IPS-11a (cell line): Measurements from ENCODE around the gene PLPP6.
A peak's percentile ranks its signal among the peaks of the same experiment; 100 is the strongest.
"Not testable (repeated sequence)": the region's sequence is repeated elsewhere in the genome, so short reads cannot be mapped to it uniquely, and the experiment has no call there.

Experiments
- H3K4me3 ChIP-seq: one replicate; pipeline ENCODE4 v1.5.1; 2013; ENCODE audit warnings: low read depth, low read length, control low read depth

Gene PLPP6

DNA sequence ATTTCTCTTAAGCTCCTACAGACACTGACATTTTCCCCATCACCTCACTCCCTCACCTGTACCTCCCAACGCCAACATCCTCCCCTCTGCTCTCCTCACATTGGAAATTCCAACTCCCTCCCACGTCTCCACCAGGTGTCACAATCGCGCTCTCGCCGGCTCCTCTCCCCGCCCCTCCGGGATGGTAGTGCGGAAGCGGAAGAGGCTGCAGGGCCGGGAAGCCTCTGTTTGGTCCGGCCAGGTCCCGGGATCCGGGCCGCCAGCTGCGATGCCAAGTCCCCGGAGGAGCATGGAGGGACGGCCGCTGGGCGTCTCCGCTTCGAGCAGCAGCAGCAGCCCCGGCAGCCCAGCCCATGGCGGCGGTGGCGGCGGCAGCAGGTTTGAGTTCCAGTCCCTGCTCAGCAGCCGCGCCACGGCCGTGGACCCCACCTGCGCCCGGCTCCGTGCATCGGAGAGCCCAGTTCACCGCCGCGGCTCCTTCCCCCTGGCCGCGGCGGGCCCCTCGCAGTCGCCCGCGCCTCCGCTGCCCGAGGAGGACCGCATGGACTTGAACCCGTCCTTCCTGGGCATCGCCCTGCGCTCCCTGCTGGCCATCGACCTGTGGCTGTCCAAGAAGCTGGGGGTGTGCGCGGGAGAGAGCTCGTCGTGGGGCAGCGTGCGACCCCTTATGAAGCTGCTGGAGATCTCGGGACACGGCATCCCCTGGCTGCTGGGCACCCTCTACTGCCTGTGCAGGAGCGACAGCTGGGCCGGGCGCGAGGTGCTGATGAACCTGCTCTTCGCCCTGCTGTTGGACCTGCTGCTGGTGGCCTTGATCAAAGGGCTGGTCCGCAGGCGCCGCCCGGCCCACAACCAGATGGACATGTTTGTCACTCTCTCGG lies at the start of gene PLPP6:
TSS of gene PLPP6 (plus strand) at position 187 of the 881 bp plus-strand sequence. CDS start at position 269, 82 bp downstream.
- H3K4me3 ChIP-seq = peak within 1 kb of the TSS; percentile 74

DNA sequence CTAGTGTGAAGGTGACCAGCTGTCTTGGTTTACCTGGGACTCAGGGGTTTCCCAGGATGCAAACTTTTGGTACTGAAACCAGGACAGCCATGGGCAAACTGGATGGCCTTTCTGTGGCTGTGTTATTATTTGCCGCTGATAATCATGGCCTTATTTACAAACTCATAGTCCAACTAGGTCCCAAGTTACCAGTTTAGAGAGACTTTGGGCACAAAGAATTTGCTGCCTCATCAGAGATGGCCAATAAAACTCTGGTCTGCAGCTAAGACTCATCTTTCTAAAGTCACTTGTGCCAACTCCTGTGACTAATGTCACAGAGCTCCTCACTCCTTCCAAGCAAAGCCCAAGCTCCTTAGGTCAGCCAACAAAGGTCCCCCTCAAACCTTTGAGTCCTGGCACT lies 47.5 kb upstream of the PLPP6 start:
- no peak overlapping the region for H3K4me3 ChIP-seq

DNA sequence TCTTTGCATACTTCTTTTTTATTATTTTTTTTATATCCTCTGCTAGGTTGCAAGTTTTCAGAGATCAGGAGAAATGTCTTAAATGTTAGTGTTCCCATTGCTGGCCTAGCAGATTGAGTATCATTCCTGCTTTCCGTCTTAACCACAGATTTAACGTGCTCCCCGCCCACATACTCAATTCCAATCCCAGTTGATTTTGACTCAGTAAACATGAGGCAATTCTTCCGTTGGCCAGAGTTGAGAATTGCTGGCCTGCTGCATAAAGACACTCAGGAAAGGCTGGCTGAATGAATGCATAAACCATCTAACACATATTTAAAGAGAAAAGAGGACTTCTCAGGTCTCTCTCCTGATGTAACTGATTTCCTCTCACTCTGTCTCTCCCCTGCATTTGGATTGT lies 46.8 kb upstream of the PLPP6 start:
- H3K4me3 ChIP-seq = no peak overlapping the region

DNA sequence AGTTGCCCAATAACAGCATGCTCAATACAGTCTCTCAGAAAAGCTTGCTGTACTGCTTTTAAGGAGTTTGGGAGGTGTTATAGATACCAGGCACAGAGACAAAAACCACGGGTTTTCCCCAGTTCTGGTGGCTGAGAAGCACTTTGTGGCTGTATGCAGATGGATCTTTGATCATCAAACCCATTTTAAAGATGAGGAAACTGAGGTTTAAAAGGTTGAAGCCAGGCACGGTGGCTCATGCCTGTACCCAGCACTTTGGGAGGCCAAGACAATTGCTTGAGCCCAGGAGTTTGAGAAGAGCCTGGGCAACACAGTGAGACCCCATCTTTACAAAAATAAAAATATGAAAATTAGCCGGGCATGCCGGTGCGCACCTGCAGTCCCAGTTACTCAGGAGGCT lies 46.3 kb upstream of the PLPP6 start:
- H3K4me3 ChIP-seq = no peak overlapping the region

DNA sequence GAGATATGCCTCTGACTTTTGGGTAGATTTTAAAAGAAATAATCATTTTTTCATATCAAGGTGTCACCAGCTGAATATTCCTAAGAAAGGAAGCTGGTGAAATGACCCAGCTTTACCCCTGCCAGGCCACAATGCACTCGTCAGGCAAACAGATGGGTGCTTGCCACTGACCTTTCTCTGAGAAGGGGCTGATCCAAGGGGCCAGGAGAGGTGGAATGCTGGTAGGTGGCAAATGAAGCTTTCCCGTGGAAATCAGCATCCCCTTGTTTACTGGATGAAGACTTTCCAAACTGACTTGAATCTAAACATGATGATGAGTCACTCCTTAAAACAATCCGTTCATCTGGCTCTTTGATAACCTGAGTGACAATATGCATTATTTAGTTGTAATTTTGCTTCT lies 44.3 kb upstream of the PLPP6 start:
- no peak overlapping the region for H3K4me3 ChIP-seq

DNA sequence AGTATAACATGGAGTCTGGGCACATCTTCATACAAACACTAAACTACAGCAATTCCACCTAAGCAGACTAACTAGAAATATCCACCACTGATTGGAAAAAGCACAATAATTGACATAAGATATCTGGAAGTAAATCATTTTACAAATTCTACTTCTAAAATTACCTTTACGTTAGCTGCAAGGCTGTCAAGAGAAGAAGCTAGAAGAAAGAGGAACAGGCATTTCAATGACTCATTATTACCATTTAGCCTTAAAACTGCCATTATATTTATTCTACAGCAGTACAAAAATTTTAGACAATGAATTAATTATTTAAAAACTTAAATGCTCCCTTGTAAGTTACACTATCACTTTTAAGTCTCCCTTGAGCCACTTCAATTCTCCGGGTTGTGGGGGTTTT lies 43.4 kb upstream of the PLPP6 start:
- no peak overlapping the region for H3K4me3 ChIP-seq

DNA sequence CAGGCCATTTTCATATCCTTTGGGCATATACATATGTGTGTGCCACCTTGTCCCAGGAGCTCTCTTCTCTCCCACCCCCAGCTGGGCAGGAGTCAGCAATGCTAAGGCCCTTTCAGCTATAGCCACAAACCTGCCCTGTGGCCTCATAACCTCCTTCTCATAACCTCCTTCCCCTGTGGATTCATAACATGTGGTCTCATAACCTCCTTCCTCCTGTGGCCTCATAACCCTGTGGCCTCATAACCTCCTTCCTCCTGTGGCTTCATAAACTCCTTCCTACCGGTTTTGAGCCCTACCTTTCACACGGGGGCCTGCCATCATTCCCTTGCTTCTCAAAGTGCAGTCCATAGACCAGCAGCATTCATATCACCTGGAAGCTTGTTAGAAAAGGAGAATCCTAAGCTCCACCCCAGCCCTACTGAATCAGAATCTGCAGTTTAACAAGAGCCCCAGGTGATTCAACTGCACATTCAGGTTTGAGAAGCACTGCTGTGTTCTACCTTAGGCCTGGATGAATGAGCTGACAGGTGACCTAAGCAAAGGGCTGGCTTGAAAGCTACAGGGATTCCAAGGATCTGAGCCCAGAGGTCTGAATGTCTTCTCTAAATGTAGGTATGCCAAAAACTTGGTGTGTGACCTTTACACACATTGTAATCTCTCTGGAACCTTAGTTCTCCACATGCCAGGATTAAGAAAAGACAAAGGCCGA lies 41.9 kb upstream of the PLPP6 start:
- H3K4me3 ChIP-seq = no peak overlapping the region

DNA sequence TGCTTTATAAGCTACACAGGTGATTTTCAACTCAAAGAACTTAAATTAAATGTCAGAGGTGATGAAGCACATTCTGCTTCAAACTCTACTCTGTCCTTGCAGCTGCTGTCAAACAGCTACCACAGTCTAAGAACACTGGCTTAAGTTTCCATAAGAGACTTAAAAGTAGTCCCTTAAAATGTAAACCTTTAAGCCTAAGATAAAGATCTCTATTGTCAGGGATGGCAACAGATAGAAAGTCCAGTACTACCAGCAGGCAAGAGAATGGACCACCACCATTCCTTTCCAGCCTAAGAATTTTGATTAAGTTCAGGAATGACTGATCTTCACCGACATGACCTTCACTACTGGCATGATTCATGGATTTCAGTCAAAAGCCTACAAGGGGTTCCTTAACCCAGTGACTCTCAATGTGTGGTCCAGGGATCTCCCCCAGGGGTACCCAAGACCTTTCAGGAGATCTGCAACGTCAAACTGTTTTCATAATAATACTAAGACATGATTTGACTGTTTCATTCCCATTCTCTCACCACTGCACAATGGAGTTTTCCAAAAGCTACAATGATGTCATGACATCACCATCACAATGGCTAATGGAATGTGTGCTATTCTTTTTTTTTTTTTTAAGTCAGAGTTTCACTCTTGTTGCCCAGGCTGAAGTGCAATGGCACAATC lies 41.1 kb upstream of the PLPP6 start:
- H3K4me3 ChIP-seq = no peak overlapping the region

DNA sequence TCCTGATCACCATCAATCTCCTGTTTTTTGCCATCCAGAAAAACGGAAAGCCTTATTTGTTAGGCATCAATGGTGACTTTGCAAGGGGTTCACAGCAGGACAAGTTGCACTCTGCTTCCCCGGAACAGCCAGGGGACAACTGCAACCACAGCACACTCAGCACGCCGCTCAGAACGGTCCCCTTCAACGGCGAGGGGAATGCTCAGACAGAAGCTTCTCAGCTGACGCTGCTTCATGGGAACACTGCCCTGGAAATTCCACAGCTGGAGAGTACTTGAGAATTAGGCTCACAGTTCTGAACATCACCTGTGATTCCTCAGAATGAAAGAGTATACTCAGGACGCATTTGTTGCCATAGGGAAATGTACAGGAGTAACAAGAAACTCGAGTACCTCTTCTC lies 40.1 kb upstream of the PLPP6 start:
- no peak overlapping the region for H3K4me3 ChIP-seq

DNA sequence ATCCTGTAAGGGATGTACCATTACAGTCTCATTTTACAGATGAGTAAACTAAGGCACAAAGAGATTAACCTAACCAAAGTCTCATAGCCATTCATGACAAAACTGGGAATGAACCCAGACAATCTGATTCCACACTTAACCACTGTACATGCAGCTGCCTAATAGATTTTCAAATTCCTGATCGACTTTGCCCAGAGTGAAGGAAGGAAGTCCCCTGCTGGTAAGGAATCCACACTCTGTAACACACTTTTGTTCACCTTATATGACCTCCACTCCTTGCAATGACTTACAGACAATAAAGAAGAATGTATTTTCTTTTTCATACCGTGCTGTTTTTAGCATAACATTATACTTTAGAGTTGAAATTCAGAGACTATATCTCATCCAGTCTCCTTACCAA lies 31.3 kb upstream of the PLPP6 start:
- no peak overlapping the region for H3K4me3 ChIP-seq

DNA sequence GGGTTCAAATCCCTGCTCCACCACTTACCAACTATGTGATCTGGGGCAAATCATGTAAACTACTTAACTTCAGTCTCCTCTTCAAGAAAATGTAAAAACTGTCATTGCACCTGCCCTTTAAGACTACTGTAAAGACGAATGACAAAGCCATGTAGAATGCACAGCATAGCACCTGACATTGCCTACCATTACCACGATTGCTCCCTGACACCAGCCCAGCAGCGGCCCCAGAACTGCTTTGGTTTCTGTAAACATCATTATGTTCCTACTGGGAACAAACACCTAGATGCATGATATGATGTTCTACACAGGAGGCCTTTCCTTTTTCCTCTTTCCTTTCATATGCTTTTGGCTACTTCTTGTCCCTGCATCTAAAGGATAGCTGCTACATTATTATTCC lies 23.1 kb upstream of the PLPP6 start:
- no peak overlapping the region for H3K4me3 ChIP-seq

DNA sequence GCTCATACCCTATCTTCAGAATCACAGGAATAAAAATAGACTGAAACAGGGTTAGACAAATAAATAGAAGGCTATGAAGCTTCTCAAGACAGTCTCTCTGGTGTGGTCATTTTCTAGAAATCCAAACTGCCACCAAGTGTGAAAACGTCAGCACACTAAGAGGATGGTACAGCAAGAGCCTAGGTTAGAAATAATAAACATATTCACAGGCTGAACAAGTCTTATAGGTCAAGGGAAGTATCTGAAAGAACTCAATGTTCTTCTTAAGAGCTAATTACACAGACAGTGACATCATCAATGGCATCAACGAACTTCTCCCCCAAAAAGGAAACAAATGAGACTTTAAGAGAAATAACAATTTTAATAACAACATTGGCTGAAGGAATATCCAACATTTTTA lies 22.7 kb upstream of the PLPP6 start:
- H3K4me3 ChIP-seq = no peak overlapping the region

DNA sequence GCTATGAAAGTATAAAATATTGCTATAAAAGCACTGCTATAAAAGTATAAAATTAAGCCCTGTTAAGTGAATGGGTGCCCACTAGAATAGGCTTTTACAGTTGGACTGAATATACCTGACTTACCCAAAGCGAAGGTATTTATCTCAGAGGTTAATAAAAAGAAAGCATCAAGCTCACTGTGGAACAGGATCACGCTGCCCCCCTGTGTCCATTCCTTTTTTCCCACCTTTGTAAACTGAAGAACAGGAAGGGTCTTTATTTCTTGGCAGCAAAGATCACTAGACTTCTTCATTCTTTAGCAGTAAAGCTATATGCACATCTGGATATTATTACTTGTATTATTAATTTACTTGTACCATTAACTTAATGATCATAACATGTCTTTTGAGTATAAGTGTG lies 22.1 kb upstream of the PLPP6 start:
- no peak overlapping the region for H3K4me3 ChIP-seq

DNA sequence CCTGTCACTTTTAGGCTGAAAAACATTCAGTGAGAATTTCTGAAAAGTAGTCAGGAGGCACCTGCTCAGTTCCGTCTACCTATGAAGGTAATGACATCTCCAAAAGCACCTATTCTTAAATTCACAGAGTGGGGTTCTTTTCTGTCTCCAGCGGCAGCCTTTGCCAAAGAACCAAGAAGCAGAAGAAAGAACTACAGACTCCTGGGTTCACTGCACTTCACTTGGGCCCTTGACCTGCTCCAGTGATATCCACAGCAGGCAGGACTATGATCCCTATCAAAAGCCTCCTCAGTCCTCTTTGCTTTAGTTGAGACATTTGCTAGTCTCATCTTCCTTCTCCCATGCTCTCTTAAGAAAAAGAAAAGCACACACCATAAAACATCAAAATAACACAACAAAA lies 19.7 kb upstream of the PLPP6 start:
- no peak overlapping the region for H3K4me3 ChIP-seq

DNA sequence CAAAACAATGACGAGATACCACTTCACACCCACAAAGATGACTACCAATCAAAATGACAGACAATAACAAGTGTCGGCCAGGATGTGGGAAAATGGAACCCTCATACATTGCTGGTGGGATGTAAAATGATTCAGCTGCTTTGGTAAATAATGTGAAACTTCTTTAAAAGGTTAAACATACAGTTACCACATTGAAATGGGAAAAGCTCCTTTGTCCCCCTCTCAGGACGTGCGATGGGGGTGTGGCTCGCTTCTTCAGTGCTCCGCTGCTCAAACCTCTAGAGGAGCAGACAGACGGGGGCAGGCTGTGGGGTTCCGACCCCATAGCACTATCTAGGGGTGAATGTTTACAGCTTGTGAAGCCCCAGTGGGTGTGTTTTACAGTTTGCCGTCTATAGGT lies 8.0 kb upstream of the PLPP6 start:
- H3K4me3 ChIP-seq = no peak overlapping the region

DNA sequence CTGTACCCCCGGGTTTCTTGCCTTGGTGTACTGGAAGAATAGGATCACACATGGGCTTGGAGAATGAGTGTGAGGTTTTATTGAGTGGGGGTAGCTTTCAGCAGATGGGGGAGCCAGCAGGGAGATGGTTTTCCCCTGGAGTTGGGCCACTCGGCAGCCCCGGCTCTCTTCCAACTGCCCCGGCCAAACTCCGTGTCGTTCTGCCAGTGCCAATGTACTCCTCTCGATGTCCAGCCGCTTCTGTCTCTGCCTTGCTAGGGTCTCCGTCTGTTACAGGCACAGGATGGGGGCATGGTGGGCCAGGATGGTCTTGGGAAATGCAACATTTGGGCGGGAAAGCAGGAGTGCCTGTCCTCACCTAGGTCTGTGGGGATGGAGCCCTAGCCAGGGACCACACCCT lies 7.6 kb upstream of the PLPP6 start:
- no peak overlapping the region for H3K4me3 ChIP-seq

DNA sequence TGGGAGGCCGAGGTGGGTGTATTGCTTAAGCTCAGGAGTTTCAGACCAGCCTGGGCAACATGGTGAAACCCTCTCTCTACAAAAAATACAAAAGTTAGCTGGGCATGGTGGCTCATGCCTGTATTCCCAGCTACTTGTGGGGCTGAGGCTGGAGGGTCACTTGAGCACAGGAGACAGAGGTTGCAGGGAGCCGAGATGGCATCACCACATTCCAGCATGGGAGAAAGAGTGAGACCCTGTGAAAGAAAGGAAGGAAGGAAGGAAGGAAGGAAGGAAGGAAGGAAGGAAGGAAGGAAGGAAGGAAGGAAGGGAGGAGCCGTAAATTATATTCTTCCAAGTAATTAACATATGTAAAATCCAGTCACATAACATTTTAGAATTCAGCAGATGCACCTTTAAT lies 5.9 kb upstream of the PLPP6 start:
- not testable (repeated sequence) for H3K4me3 ChIP-seq

DNA sequence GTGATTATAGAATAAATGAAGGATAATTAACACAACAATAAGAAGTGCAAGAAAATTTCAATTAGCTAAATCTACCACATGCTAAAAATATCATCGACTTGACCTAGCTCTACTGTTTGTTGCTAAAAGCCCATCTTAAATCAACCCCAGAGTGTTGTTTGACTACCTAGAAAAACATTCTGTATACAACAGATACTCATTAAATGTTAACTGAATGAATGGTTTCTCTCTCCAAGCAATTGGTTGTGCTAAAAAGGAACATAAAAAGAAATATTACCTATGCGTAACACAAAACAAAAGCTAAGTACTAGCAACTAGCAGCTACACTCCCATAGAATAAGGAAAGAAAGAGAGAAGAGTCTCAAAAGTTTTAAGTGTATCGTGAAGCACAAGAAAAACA lies 5.5 kb upstream of the PLPP6 start:
- H3K4me3 ChIP-seq = no peak overlapping the region

DNA sequence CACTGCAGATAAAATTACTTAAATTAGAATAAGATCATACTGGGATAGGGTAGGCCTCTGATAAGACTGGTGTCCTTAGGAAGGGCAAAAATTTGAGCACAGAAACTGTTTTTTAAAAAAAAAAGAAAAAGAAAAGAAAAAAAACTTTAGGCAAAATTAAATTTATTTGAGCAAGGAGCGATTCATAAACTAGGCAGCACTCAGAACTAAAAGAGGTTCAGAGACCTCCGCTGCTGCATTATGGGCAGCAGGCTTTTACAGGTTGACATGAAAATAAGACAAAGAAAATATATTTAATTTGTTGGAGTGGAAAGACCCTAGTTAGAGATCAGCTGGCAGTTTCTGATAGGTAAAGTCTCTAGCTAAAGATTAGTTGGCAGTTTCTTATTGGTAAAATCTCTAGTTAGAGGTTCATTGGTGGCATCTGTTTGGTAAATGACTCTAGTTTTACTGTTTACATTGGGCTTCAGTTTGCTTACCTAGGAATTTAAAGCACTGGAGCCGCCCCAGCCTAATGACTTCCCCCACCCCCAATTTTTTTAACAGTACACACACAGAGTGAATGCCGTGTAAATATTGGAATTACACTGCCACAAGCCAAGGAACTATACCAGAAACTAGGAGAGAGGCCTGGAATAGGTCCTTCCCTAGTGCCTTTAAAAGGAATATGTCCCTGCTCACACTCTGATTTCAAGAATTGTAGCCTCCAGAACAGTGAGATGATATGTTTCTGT lies 4.5 kb upstream of the PLPP6 start:
- no peak overlapping the region for H3K4me3 ChIP-seq

DNA sequence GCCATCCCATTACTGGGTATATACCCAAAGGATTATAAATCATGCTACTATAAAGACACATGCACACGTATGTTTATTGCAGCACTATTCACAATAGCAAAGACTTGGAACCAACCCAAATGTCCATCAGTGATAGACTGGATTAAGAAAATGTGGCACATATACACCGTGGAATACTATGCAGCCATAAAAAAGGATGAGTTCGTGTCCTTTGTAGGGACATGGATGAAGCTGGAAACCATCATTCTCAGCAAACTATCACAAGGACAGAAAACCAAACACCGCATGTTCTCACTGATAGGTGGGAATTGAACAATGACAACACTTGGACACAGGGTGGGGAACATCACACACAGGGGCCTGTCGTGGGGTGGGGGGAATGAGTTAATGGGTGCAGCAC lies 1.4 kb upstream of the PLPP6 start:
- H3K4me3 ChIP-seq = not testable (repeated sequence)

DNA sequence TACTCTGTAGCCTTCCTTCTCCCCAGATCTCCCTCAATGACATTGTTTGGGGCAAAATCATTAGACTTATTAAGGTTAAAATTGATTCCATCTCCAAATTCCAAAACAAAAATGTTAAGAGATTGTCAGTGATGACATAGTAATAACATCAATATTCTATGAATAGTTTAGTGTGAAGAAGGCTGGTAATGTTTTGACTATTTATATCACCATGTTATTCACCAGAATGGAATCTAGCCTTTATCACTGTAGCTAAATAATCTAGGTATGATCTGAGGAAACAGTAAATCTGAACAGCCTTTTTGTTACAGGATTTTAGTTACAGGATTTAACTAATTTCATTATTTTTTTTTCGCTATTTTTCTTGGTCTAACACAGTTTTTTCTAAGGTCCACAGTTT lies 929 bp upstream of the PLPP6 start:
- H3K4me3 ChIP-seq = no peak overlapping the region
